ENCODE measurements around the gene TRMT61A. TPM values are rescaled to one million over a fixed set of nuclear protein-coding genes. Genes with fewer than 3 reads are reported as not detected.

TRMT61A gene
- polyA plus RNA-seq, 1 donor from 2014 or later = 8.2 TPM

DNA sequence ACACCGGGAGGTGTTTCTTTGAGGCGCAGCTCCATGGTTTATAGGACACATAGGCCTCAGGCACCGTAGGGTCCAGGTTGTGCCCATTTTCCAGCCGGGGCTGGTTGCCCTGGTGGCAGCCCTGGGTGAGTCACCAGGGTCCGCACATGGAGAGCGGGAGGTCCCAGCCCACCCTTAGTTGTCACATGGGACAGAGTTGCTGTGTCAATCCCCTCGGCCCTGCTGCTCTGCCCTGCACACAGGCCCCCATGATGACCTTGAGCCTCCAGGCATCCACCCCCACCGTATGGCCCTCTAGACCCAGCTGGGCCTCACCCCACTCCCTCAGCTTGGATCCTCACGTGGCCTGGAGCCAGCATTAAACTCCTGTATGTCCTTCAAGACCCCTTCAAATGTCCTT is 7.7 kb downstream of the TRMT61A start:
- Histone ChIP-seq H3K27ac (ENCODE audit: low read length) (no peak overlapping the region), H3K27me3 (ENCODE audit: insufficient read depth, low read depth, low read length) (no peaks in the 10 kb centered on the region), H2AFZ (ENCODE audit: low read depth, low read length) (no peak overlapping the region), H3K36me3 (ENCODE audit: insufficient read depth, low read length) (no peaks in the 10 kb centered on the region), H3K4me3 (ENCODE audit: low read length) (no peak overlapping the region), H3F3A (ENCODE audit: insufficient read depth, low read length, poor library complexity, severe bottlenecking) (no peaks in the 10 kb centered on the region), H3K79me2 (replicated peaks; ENCODE audit: insufficient read depth, low read length) (no peaks in the 10 kb centered on the region), H4K20me1 (ENCODE audit: insufficient read depth) (no peaks in the 10 kb centered on the region), H3K9me2 (ENCODE audit: insufficient read depth, low read length) (no peaks in the 10 kb centered on the region), H3K9me3 (ENCODE audit: low read length) (no peaks in the 10 kb centered on the region), H3K4me2 (ENCODE audit: low read length) (no peak overlapping the region), H3K9ac (ENCODE audit: low read length) (no peak overlapping the region)
- no peak for TF ChIP-seq RAD21 (conservative IDR thresholded peaks at IDR 0.05)
- TF ChIP-seq EP300 (conservative IDR thresholded peaks at IDR 0.05; ENCODE audit: poor library complexity, severe bottlenecking) = no peak
- no peak for TF ChIP-seq SMC3 (conservative IDR thresholded peaks at IDR 0.05; ENCODE audit: poor library complexity)
- no peak for TF ChIP-seq TAF1 (IDR thresholded peaks at IDR 0.05; ENCODE audit: low read depth)

DNA sequence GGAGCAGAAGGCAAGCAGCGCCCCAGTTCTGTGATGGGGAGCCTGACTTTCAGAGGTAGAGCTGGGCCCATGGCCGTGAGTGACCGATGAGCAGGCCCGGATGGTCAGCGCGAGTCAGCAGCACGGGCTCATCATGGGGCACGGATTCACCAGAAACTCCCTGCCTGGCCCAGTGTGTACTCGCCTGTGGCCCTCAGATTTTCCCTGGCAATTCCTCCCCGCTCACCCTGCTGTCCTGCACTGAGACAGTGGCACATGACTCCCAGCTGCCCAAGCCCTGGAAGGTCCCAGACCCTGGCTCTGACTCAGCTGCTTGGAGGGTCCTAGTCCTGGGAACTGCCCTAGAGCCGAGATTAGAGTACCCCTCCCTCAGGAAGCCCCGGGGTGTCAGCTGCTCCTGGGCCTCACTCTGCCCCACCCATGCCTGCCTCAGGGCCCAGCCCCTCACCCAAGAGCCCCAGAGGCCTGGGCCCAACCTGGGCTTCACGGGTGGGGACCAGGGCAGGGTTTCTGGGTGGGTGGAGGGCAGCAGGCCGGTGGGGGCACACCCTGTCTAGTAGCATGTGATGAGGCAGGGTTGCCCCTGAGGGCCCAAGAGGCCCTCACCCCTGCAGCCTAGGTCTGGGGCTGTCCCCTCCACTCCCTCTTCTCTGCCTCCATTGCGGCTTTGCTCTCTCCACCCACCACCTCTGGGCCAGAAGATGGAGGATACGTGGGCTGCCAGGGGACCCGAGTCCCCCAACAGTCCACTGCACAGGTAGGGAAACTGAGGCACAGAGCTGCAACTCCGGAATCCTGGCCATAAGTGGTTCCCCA is 8.4 kb downstream of the TRMT61A start:
- TF ChIP-seq POLR2AphosphoS5 (IDR thresholded peaks at IDR 0.05) (no peak), MXI1 (conservative IDR thresholded peaks at IDR 0.05; ENCODE audit: poor library complexity, severe bottlenecking) (no peak), EZH2 (IDR thresholded peaks at IDR 0.05; ENCODE audit: borderline replicate concordance, insufficient read depth, low read length, poor library complexity, severe bottlenecking) (no peak)
- TF ChIP-seq, protein P1, sequence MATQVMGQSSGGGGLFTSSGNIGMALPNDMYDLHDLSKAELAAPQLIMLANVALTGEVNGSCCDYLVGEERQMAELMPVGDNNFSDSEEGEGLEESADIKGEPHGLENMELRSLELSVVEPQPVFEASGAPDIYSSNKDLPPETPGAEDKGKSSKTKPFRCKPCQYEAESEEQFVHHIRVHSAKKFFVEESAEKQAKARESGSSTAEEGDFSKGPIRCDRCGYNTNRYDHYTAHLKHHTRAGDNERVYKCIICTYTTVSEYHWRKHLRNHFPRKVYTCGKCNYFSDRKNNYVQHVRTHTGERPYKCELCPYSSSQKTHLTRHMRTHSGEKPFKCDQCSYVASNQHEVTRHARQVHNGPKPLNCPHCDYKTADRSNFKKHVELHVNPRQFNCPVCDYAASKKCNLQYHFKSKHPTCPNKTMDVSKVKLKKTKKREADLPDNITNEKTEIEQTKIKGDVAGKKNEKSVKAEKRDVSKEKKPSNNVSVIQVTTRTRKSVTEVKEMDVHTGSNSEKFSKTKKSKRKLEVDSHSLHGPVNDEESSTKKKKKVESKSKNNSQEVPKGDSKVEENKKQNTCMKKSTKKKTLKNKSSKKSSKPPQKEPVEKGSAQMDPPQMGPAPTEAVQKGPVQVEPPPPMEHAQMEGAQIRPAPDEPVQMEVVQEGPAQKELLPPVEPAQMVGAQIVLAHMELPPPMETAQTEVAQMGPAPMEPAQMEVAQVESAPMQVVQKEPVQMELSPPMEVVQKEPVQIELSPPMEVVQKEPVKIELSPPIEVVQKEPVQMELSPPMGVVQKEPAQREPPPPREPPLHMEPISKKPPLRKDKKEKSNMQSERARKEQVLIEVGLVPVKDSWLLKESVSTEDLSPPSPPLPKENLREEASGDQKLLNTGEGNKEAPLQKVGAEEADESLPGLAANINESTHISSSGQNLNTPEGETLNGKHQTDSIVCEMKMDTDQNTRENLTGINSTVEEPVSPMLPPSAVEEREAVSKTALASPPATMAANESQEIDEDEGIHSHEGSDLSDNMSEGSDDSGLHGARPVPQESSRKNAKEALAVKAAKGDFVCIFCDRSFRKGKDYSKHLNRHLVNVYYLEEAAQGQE (IDR thresholded peaks at IDR 0.05; ENCODE audit: borderline replicate concordance) = no peak
- H3K79me2 ChIP-seq (replicated peaks; ENCODE audit: insufficient read depth, low read length) = no peaks in the 10 kb centered on the region
- no peaks in the 10 kb centered on the region for H3K27me3 ChIP-seq (ENCODE audit: insufficient read depth, low read depth, low read length)
- no peaks in the 10 kb centered on the region for H3F3A ChIP-seq (ENCODE audit: insufficient read depth, low read length, poor library complexity, severe bottlenecking)
- no peaks in the 10 kb centered on the region for H3K9me3 ChIP-seq (ENCODE audit: low read length)
- no peak overlapping the region for H3K4me2 ChIP-seq (ENCODE audit: low read length)
- no peaks in the 10 kb centered on the region for H4K20me1 ChIP-seq (ENCODE audit: insufficient read depth)
- H2AFZ ChIP-seq (ENCODE audit: low read depth, low read length) = no peak overlapping the region
- no peak overlapping the region for H3K4me3 ChIP-seq (ENCODE audit: low read length)
- no peak overlapping the region for H3K27ac ChIP-seq (ENCODE audit: low read length)
- H3K9ac ChIP-seq (ENCODE audit: low read length) = no peak overlapping the region
- no peaks in the 10 kb centered on the region for H3K9me2 ChIP-seq (ENCODE audit: insufficient read depth, low read length)
- no peaks in the 10 kb centered on the region for H3K36me3 ChIP-seq (ENCODE audit: insufficient read depth, low read length)

DNA sequence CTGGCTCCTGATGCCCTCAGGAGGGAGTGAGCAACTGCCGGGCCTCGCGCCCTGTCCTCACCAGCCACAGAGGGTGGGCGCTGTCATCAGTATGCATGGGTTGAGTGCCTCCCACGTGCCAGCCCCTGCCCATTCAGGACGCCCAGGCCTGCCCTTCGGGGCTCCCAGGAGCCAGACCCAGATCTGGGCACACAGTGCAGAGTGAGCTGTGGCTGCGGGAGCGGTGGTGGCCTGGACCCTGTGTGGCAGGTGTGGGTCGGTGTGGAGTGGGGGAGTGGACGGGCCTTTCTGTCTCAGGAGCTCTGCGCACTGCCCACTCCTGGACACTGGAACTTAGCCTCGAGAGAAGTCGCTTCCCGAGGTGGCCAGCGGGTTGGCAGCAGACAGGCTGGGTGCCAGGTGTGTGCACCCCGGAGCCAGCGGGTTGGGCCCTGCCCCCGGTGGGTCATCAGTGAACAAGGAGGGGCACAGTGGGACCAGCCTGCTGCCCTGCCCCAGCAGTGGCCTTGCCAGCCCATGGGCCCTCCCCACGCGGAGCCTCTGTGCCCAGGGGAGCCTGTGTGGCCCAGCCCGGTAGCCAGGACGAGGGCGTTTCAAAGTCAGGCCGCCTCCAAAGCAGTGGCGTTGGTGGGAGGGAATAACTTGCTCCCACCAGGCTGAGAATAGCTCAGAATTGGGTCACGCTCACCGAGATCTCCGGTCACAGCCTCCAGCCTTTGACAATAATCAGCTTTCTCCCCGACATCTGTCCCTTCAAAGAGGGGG is 9.5 kb downstream of the TRMT61A start:
- no peaks in the 10 kb centered on the region for H3K27me3 ChIP-seq (ENCODE audit: insufficient read depth, low read depth, low read length)
- H2AFZ ChIP-seq (ENCODE audit: low read depth, low read length) = no peak overlapping the region
- no peak overlapping the region for H3K4me2 ChIP-seq (ENCODE audit: low read length)
- H3K9me2 ChIP-seq (ENCODE audit: insufficient read depth, low read length) = no peaks in the 10 kb centered on the region
- H3K9ac ChIP-seq (ENCODE audit: low read length) = no peak overlapping the region
- no peak overlapping the region for H3K4me3 ChIP-seq (ENCODE audit: low read length)
- H3K27ac ChIP-seq (ENCODE audit: low read length) = no peak overlapping the region
- no peaks in the 10 kb centered on the region for H4K20me1 ChIP-seq (ENCODE audit: insufficient read depth)
- H3K36me3 ChIP-seq (ENCODE audit: insufficient read depth, low read length) = no peaks in the 10 kb centered on the region
- no peaks in the 10 kb centered on the region for H3F3A ChIP-seq (ENCODE audit: insufficient read depth, low read length, poor library complexity, severe bottlenecking)
- H3K9me3 ChIP-seq (ENCODE audit: low read length) = no peaks in the 10 kb centered on the region
- H3K79me2 ChIP-seq (replicated peaks; ENCODE audit: insufficient read depth, low read length) = no peaks in the 10 kb centered on the region
- TF ChIP-seq EP300 (conservative IDR thresholded peaks at IDR 0.05; ENCODE audit: poor library complexity, severe bottlenecking) (no peak), EZH2 (IDR thresholded peaks at IDR 0.05; ENCODE audit: borderline replicate concordance, insufficient read depth, low read length, poor library complexity, severe bottlenecking) (no peak), SMC3 (conservative IDR thresholded peaks at IDR 0.05; ENCODE audit: poor library complexity) (no peak), MXI1 (conservative IDR thresholded peaks at IDR 0.05; ENCODE audit: poor library complexity, severe bottlenecking) (no peak), POLR2AphosphoS5 (IDR thresholded peaks at IDR 0.05) (no peak), RAD21 (conservative IDR thresholded peaks at IDR 0.05) (no peak)
- TF ChIP-seq, protein P1 (IDR thresholded peaks at IDR 0.05; ENCODE audit: borderline replicate concordance) = no peak
- TF ChIP-seq, protein P2, sequence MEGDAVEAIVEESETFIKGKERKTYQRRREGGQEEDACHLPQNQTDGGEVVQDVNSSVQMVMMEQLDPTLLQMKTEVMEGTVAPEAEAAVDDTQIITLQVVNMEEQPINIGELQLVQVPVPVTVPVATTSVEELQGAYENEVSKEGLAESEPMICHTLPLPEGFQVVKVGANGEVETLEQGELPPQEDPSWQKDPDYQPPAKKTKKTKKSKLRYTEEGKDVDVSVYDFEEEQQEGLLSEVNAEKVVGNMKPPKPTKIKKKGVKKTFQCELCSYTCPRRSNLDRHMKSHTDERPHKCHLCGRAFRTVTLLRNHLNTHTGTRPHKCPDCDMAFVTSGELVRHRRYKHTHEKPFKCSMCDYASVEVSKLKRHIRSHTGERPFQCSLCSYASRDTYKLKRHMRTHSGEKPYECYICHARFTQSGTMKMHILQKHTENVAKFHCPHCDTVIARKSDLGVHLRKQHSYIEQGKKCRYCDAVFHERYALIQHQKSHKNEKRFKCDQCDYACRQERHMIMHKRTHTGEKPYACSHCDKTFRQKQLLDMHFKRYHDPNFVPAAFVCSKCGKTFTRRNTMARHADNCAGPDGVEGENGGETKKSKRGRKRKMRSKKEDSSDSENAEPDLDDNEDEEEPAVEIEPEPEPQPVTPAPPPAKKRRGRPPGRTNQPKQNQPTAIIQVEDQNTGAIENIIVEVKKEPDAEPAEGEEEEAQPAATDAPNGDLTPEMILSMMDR (IDR thresholded peaks at IDR 0.05; ENCODE audit: poor library complexity, severe bottlenecking) = no peak

Data from neural cell (in vitro differentiated cells).